ENCODE results near the gene SPATA31E1. TPM values are rescaled to one million over a fixed set of nuclear protein-coding genes. Genes with fewer than 3 reads are reported as not detected.

Gene SPATA31E1
- total and polyA plus RNA-seq, 4 donors = 0.06 TPM; not detected in 3

DNA sequence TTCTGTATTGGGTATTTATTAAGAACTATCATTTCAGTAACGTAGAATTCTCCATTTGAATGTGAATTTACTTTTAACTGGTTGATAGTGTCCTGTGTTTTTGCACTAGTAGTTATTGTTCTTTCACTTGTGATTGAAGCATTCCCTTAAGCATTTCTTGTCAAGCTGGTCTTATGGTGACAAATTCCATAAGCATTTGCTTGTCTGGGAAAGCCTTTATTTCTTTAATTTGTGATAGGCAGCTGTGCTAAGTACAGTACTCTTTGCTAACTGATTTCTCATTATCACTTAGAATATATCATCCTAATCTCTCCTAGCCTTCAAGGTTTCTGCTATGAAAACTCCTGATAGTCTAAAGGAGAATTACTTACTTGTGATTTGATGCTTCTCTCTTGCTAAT lies 21.3 kb upstream of the SPATA31E1 start:
- no peak for DNase-seq (ENCODE audit: low read depth in 4 of 6, low spot score in 6 of 6)
- Histone ChIP-seq H3K4me3 (ENCODE audit: low read depth, low read length) (no peak overlapping the region), H3K27me3 (ENCODE audit: control insufficient read depth, insufficient read depth, low read length) (no peaks in the 10 kb centered on the region), H3K4me1 (ENCODE audit: control insufficient read depth, insufficient read depth, low read length) (no peaks in the 10 kb centered on the region), H3K9me3 (ENCODE audit: control insufficient read depth, insufficient read depth, low read length) (no peaks in the 10 kb centered on the region), H3K36me3 (ENCODE audit: control insufficient read depth, insufficient read depth, low read length) (no peaks in the 10 kb centered on the region), H3K27ac (ENCODE audit: low read depth, low read length) (no peak overlapping the region)
- WGBS (ENCODE audit: insufficient coverage) = no CpG with 5 or more reads among the region's 1 CpG

DNA sequence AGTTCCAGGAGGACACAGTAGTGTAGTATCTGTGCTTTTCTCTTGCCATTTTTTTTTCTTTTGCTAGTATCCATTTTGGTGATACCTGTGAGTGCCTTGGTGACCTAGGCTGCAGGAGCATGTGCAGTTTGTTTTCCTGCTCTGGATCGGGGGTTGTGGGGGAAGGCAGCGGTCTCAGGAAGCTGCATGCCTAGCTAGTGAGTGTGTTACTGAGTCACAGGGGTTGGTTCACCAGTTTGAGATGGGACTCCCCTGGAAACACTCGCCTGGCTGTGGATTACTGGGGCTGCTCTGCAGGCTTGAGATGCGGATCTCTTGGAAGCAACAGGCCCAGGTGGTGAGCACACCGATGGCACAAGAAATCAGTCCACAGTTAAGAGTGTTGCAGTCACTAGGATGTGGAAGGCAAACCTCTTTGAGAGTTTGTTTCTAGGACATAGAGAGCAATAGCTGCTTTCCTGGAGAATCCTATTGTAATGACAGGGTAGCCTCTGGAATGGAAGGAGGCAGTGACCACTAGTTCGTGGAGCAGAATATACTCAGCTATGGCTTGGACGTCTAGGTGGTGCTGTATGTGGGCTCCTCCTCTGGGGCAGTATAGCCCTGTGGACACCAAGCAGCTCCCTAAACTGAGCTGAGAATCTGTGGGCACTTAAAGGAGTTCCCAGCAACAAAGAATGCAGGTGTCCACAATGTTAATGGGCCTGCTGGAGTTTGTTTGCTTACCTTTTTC lies 20.0 kb upstream of the SPATA31E1 start:
- DNase-seq (ENCODE audit: low read depth in 4 of 6, low spot score in 6 of 6) = no peak
- no peaks in the 10 kb centered on the region for H3K27me3 ChIP-seq (ENCODE audit: control insufficient read depth, insufficient read depth, low read length)
- WGBS (ENCODE audit: insufficient coverage) = 70% methylated on average over 7 of the region's 7 CpGs
- H3K4me1 ChIP-seq (ENCODE audit: control insufficient read depth, insufficient read depth, low read length) = no peaks in the 10 kb centered on the region
- H3K27ac ChIP-seq (ENCODE audit: low read depth, low read length) = no peak overlapping the region
- H3K9me3 ChIP-seq (ENCODE audit: control insufficient read depth, insufficient read depth, low read length) = no peaks in the 10 kb centered on the region
- H3K4me3 ChIP-seq (ENCODE audit: low read depth, low read length) = no peak overlapping the region
- H3K36me3 ChIP-seq (ENCODE audit: control insufficient read depth, insufficient read depth, low read length) = no peaks in the 10 kb centered on the region

DNA sequence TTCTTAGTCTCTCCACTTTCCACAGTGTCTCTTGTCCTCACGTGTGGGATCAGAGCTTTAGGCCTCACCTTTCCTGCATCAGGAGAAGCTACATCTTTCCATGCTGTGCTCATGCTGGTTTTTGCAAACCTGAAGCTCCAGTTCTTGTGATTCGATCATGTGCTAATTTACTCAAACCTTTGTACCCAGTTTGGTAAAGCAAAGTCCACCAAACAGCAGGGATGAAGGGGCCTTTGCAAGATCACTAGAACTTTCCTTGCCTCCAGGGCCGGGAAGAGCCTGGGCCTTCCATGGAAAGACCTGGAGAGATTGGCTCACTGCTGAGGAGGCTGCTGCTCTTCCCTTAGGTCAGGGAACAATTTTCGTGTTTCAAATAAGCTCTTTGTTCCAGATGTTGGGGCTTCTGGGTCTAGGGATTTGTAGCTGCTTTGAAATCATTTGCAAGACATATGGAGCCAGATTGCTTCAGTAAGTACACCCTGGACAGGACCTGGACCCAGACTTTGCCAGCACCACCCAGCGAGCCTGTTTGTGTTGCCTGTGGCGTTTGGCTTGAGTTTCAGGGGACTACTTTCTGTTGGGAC lies 18.7 kb upstream of the SPATA31E1 start:
- no peaks in the 10 kb centered on the region for H3K36me3 ChIP-seq (ENCODE audit: control insufficient read depth, insufficient read depth, low read length)
- no peak for DNase-seq (ENCODE audit: low read depth in 4 of 6, low spot score in 6 of 6)
- H3K4me1 ChIP-seq (ENCODE audit: control insufficient read depth, insufficient read depth, low read length) = no peaks in the 10 kb centered on the region
- H3K27ac ChIP-seq (ENCODE audit: low read depth, low read length) = no peak overlapping the region
- H3K27me3 ChIP-seq (ENCODE audit: control insufficient read depth, insufficient read depth, low read length) = no peaks in the 10 kb centered on the region
- no peaks in the 10 kb centered on the region for H3K9me3 ChIP-seq (ENCODE audit: control insufficient read depth, insufficient read depth, low read length)
- H3K4me3 ChIP-seq (ENCODE audit: low read depth, low read length) = no peak overlapping the region
- WGBS (ENCODE audit: insufficient coverage) = 81% methylated on average over 6 of the region's 6 CpGs

DNA sequence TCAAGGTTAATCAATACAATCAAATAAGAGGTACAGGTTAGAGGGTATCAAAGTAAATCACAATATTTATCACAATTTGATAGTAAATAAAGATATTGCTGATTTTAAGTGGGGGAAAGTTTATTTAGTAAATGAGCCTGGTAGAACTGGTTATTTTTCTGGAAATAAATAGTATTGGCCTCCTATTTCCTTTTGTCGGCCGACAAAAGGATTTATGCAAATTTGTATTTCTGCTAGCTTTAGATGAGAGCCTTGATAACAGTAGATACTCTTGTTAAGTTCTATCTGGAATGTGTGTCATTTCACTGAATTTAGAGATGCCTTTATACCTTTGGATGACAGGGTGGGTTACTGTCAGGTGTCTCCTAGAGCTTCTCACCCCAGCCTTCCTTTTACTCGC lies 17.8 kb upstream of the SPATA31E1 start:
- Histone ChIP-seq H3K36me3 (ENCODE audit: control insufficient read depth, insufficient read depth, low read length) (no peaks in the 10 kb centered on the region), H3K4me1 (ENCODE audit: control insufficient read depth, insufficient read depth, low read length) (no peaks in the 10 kb centered on the region), H3K9me3 (ENCODE audit: control insufficient read depth, insufficient read depth, low read length) (no peaks in the 10 kb centered on the region), H3K27ac (ENCODE audit: low read depth, low read length) (no peak overlapping the region), H3K4me3 (ENCODE audit: low read depth, low read length) (no peak overlapping the region), H3K27me3 (ENCODE audit: control insufficient read depth, insufficient read depth, low read length) (no peaks in the 10 kb centered on the region)
- no CpG with 5 or more reads among the region's 3 CpGs for WGBS (ENCODE audit: insufficient coverage)
- no peak for DNase-seq (ENCODE audit: low read depth in 4 of 6, low spot score in 6 of 6)

DNA sequence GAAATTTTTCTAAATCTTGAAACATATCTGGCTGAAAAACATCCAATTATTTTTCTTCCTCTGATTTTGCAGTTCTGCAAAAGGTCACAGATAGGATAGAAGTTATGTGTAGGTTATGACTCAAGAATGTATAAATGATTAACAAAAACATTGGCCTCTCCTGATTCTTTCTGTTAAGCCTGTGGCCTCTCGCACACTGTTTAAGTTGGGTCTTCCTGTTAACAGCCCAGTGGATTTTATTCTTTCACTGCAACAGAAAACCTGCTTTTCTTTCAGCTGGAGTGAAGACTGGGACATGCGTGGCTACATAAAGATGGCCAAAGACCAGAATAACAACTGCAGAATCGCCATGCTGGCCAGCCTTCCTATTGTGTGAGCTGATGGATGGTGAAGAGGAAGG lies 17.1 kb upstream of the SPATA31E1 start:
- no peaks in the 10 kb centered on the region for H3K27me3 ChIP-seq (ENCODE audit: control insufficient read depth, insufficient read depth, low read length)
- no peaks in the 10 kb centered on the region for H3K36me3 ChIP-seq (ENCODE audit: control insufficient read depth, insufficient read depth, low read length)
- no peaks in the 10 kb centered on the region for H3K9me3 ChIP-seq (ENCODE audit: control insufficient read depth, insufficient read depth, low read length)
- WGBS (ENCODE audit: insufficient coverage) = 50% methylated on average over 3 of the region's 3 CpGs
- H3K4me1 ChIP-seq (ENCODE audit: control insufficient read depth, insufficient read depth, low read length) = no peaks in the 10 kb centered on the region
- H3K27ac ChIP-seq (ENCODE audit: low read depth, low read length) = no peak overlapping the region
- DNase-seq (ENCODE audit: low read depth in 4 of 6, low spot score in 6 of 6) = no peak
- H3K4me3 ChIP-seq (ENCODE audit: low read depth, low read length) = no peak overlapping the region

DNA sequence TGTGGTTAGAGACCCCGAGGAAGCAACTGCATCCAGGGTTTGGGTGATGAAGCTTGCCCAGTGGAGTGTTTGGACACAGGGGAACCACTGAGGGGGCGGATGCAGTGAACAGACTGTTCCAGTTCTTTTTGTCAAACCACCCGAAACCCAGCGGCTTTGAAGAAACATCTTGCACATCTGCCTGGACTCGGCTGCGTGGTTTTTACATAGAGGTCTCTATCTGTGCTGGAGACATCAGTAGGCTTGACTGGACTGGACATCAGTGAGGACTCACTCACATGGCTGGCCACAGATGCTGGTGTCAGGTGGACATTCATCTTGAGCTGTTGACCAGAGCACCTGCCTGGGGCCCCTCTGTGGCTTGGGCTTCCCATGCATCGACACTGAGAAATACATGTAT lies 15.3 kb upstream of the SPATA31E1 start:
- Histone ChIP-seq H3K4me1 (ENCODE audit: control insufficient read depth, insufficient read depth, low read length) (peaks cover 4% of the 10 kb centered on the region), H3K27ac (ENCODE audit: low read depth, low read length) (no peak overlapping the region), H3K36me3 (ENCODE audit: control insufficient read depth, insufficient read depth, low read length) (no peaks in the 10 kb centered on the region), H3K9me3 (ENCODE audit: control insufficient read depth, insufficient read depth, low read length) (no peaks in the 10 kb centered on the region), H3K27me3 (ENCODE audit: control insufficient read depth, insufficient read depth, low read length) (no peaks in the 10 kb centered on the region), H3K4me3 (ENCODE audit: low read depth, low read length) (no peak overlapping the region)
- DNase-seq (ENCODE audit: low read depth in 4 of 6, low spot score in 6 of 6) = no peak
- WGBS (ENCODE audit: insufficient coverage) = 93% methylated on average over 6 of the region's 7 CpGs

DNA sequence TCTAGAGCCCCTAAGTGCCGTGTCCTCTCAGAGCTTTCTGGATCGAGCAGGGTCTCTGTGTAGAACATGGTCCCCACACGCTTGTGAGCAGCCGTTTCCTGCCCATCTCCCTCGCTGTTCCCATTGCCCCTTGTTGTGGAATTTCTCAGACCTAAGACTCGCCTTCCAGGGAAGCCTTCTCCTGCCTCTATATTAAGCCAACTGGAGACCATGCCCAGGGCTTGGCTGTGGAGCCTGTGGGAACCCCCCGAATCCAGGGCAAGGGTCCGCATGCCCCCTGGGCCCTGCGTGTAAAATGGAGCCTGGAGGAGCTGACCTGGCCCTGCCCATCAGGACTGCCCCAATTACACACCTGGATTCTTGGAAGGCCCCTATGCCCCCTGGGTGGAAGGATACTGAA lies 14.5 kb upstream of the SPATA31E1 start:
- Histone ChIP-seq H3K4me1 (ENCODE audit: control insufficient read depth, insufficient read depth, low read length) (peaks cover 4% of the 10 kb centered on the region), H3K36me3 (ENCODE audit: control insufficient read depth, insufficient read depth, low read length) (no peaks in the 10 kb centered on the region), H3K4me3 (ENCODE audit: low read depth, low read length) (no peak overlapping the region), H3K27me3 (ENCODE audit: control insufficient read depth, insufficient read depth, low read length) (no peaks in the 10 kb centered on the region), H3K9me3 (ENCODE audit: control insufficient read depth, insufficient read depth, low read length) (no peaks in the 10 kb centered on the region), H3K27ac (ENCODE audit: low read depth, low read length) (no peak overlapping the region)
- DNase-seq (ENCODE audit: low read depth in 4 of 6, low spot score in 6 of 6) = no peak
- WGBS (ENCODE audit: insufficient coverage) = 98% methylated on average over 7 of the region's 9 CpGs

DNA sequence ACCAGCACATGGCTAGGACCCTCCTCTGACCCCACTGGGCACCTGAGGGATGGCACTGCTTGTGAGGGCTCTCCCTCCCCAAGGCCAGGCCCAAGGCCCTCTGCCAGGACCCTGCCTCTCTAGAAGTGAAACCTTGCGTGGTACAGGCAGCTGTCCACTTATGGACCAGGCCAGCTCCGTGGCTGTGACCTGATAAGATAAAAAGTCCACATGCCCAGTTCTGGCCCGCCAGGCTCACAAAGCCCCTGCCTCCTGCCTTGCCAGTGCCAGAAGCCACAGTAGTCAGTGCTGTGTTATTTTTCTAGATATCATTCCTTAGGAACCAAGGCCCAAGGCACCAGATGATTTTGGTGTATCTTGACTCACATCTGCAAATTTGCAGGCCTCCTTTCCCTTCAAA lies 14.0 kb upstream of the SPATA31E1 start:
- peaks cover 4% of the 10 kb centered on the region for H3K4me1 ChIP-seq (ENCODE audit: control insufficient read depth, insufficient read depth, low read length)
- DNase-seq (ENCODE audit: low read depth in 4 of 6, low spot score in 6 of 6) = no peak
- H3K36me3 ChIP-seq (ENCODE audit: control insufficient read depth, insufficient read depth, low read length) = no peaks in the 10 kb centered on the region
- no peak overlapping the region for H3K27ac ChIP-seq (ENCODE audit: low read depth, low read length)
- no peak overlapping the region for H3K4me3 ChIP-seq (ENCODE audit: low read depth, low read length)
- WGBS (ENCODE audit: insufficient coverage) = 89% methylated on average over 3 of the region's 3 CpGs
- no peaks in the 10 kb centered on the region for H3K9me3 ChIP-seq (ENCODE audit: control insufficient read depth, insufficient read depth, low read length)
- no peaks in the 10 kb centered on the region for H3K27me3 ChIP-seq (ENCODE audit: control insufficient read depth, insufficient read depth, low read length)

DNA sequence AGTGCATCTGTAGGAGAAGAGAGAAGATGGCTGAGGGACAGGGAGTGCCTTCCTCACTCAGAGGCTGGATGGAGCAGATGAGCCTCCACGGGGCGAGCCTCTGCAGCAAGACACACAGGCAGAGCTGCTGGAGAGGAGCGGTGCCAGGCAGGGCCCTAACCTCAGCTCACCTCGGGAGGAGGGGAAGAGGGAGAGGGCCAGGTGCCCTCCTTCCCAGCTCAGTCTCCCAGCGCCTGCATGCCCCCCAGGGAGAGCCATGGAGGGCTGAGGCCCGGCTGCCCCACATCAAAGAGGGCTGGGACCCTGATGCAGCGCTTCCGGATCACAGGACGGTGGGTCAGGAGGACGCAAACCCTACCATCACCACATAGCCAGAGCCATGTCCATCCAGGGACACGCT lies 13.6 kb upstream of the SPATA31E1 start:
- Histone ChIP-seq H3K9me3 (ENCODE audit: control insufficient read depth, insufficient read depth, low read length) (no peaks in the 10 kb centered on the region), H3K27ac (ENCODE audit: low read depth, low read length) (no peak overlapping the region), H3K27me3 (ENCODE audit: control insufficient read depth, insufficient read depth, low read length) (no peaks in the 10 kb centered on the region), H3K4me3 (ENCODE audit: low read depth, low read length) (no peak overlapping the region), H3K36me3 (ENCODE audit: control insufficient read depth, insufficient read depth, low read length) (no peaks in the 10 kb centered on the region), H3K4me1 (ENCODE audit: control insufficient read depth, insufficient read depth, low read length) (peaks cover 4% of the 10 kb centered on the region)
- DNase-seq (ENCODE audit: low read depth in 4 of 6, low spot score in 6 of 6) = no peak
- WGBS (ENCODE audit: insufficient coverage) = 86% methylated on average over 11 of the region's 11 CpGs

DNA sequence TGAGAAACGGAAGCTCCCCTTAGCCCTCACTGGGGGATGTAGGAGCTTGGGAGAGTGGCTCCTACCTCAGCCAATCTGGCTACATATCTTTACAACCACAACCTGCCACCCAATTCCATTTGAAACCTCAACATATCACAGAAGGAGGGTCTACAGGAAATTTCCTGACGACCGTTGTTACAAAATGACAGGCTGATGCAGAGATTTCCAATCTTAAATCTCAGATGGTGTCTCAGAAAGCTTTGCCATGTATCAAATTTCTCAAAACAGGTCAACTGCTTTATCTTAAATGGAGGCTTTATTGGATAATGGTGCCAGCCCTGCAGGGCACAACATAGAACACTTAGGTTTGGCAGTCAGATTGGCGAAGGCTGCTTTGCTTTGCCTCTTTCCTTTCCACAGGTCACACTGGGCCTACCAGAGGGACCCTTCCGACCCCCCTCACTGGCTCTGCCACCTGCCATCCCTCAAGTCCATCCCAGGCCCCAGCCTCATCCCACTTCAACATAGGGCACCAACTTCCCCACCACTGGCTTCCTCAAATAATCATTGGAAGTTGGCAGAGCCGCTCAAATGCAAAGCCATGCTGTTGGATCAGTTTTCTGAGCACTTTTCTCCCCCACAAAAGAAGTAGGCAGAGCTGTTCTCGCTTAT lies 11.1 kb upstream of the SPATA31E1 start:
- Histone ChIP-seq H3K36me3 (ENCODE audit: control insufficient read depth, insufficient read depth, low read length) (no peaks in the 10 kb centered on the region), H3K27ac (ENCODE audit: low read depth, low read length) (no peak overlapping the region), H3K4me3 (ENCODE audit: low read depth, low read length) (no peak overlapping the region), H3K9me3 (ENCODE audit: control insufficient read depth, insufficient read depth, low read length) (no peaks in the 10 kb centered on the region), H3K27me3 (ENCODE audit: control insufficient read depth, insufficient read depth, low read length) (no peaks in the 10 kb centered on the region), H3K4me1 (ENCODE audit: control insufficient read depth, insufficient read depth, low read length) (peaks cover 4% of the 10 kb centered on the region)
- WGBS (ENCODE audit: insufficient coverage) = 94% methylated on average over 5 of the region's 7 CpGs
- no peak for DNase-seq (ENCODE audit: low read depth in 4 of 6, low spot score in 6 of 6)

All from spinal cord (tissue), 10 donors.